Measurements from ENCODE around the gene AEN.

Gene AEN

DNA sequence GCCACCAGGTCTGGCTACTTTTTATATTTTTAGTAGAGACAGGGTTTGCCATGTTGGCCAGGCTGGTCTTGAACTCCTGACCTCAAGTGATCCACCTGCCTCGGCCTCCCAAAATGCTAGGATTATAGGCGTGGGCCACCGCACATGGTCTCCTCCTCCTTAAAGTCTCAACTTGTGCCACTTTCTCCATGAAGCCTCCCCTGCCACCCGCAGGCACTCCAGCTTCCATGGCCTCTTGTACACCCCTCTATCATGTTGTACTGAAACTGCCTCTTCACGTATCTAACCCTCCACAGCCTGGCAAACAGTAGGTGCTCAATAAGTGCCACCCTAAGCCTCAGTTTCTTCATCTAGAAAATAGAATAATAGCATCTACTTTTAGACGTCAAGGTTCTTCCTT, 57.6 kb downstream of the AEN start:
- H3K9ac ChIP-seq (ENCODE audit: low read depth, low read length, poor library complexity, severe bottlenecking), result no peak overlapping the region
- no peaks in the 10 kb centered on the region for H3K4me1 ChIP-seq (ENCODE audit: insufficient read depth, low read length, poor library complexity, severe bottlenecking)
- no peaks in the 10 kb centered on the region for H3K9me2 ChIP-seq (replicated peaks; ENCODE audit: low read depth, low read length)
- H3K4me2 ChIP-seq (ENCODE audit: low read depth, low read length, poor library complexity, severe bottlenecking), result no peak overlapping the region
- H3K36me3 ChIP-seq (ENCODE audit: insufficient read depth, low read length), result no peaks in the 10 kb centered on the region
- no peak overlapping the region for H2AFZ ChIP-seq (ENCODE audit: low read length)
- TF ChIP-seq, protein P1, sequence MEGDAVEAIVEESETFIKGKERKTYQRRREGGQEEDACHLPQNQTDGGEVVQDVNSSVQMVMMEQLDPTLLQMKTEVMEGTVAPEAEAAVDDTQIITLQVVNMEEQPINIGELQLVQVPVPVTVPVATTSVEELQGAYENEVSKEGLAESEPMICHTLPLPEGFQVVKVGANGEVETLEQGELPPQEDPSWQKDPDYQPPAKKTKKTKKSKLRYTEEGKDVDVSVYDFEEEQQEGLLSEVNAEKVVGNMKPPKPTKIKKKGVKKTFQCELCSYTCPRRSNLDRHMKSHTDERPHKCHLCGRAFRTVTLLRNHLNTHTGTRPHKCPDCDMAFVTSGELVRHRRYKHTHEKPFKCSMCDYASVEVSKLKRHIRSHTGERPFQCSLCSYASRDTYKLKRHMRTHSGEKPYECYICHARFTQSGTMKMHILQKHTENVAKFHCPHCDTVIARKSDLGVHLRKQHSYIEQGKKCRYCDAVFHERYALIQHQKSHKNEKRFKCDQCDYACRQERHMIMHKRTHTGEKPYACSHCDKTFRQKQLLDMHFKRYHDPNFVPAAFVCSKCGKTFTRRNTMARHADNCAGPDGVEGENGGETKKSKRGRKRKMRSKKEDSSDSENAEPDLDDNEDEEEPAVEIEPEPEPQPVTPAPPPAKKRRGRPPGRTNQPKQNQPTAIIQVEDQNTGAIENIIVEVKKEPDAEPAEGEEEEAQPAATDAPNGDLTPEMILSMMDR (conservative IDR thresholded peaks at IDR 0.05; ENCODE audit: low read length), result no peak
- no peak for TF ChIP-seq EZH2phosphoT487 (IDR thresholded peaks at IDR 0.05; ENCODE audit: borderline replicate concordance)
- no peaks in the 10 kb centered on the region for H3K9me3 ChIP-seq (ENCODE audit: insufficient read depth, low read depth, low read length)
- no peak overlapping the region for H3K4me3 ChIP-seq (ENCODE audit: low read length, poor library complexity, severe bottlenecking)
- no peaks in the 10 kb centered on the region for H3K79me2 ChIP-seq (ENCODE audit: insufficient read depth, low read length)
- no peaks in the 10 kb centered on the region for H4K20me1 ChIP-seq (ENCODE audit: insufficient read depth, low read length, poor library complexity, severe bottlenecking)
- no peaks in the 10 kb centered on the region for H3F3A ChIP-seq (ENCODE audit: low read depth)
- H3K27me3 ChIP-seq (ENCODE audit: insufficient read depth, low read length, poor library complexity, severe bottlenecking), result no peaks in the 10 kb centered on the region

DNA sequence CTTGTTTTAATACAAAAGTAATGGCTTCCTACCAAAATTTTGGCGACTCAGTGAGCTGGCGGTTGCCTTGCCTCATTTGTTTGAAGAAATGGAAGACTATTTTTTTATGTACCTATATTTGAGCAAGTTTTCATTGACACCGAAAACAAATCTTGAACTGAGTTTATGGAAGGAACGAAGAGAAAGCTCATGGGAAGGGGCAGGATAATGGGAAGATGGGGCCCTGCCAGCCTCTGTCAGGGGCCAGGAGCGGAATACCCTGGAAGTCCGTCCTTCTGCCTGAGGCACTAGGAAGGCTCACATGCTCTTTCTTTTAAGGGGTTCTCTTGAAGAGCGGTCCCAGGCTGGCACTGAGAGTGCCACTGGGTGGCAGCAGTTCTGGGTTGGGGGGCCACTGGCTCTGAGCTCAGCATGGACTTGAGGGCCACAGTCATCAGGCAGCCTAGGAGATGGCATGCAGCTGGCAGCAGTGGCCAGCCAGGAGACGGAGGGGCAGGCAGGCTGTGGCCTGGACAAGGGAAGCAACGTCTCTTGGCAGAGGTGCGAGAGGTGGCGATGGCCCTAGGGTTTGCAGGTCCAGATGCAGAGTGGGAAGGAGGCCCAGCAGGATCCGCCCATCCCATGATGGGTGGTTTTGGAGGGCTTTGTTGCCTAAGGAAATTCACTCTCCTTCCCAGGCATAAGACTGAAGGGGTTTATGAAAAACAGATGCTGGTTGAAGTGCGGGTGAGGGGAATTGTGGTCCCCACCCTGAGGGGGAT, 59.3 kb downstream of the AEN start:
- Histone ChIP-seq H2AFZ (ENCODE audit: low read length) (no peak overlapping the region), H3K9ac (ENCODE audit: low read depth, low read length, poor library complexity, severe bottlenecking) (no peak overlapping the region), H3K36me3 (ENCODE audit: insufficient read depth, low read length) (no peaks in the 10 kb centered on the region), H3F3A (ENCODE audit: low read depth) (no peaks in the 10 kb centered on the region), H3K9me3 (ENCODE audit: insufficient read depth, low read depth, low read length) (no peaks in the 10 kb centered on the region), H3K79me2 (ENCODE audit: insufficient read depth, low read length) (no peaks in the 10 kb centered on the region), H3K9me2 (replicated peaks; ENCODE audit: low read depth, low read length) (no peaks in the 10 kb centered on the region), H3K4me2 (ENCODE audit: low read depth, low read length, poor library complexity, severe bottlenecking) (no peak overlapping the region), H3K4me3 (ENCODE audit: low read length, poor library complexity, severe bottlenecking) (no peak overlapping the region), H3K27me3 (ENCODE audit: insufficient read depth, low read length, poor library complexity, severe bottlenecking) (no peaks in the 10 kb centered on the region), H4K20me1 (ENCODE audit: insufficient read depth, low read length, poor library complexity, severe bottlenecking) (no peaks in the 10 kb centered on the region), H3K4me1 (ENCODE audit: insufficient read depth, low read length, poor library complexity, severe bottlenecking) (no peaks in the 10 kb centered on the region)
- no peak for TF ChIP-seq EZH2phosphoT487 (IDR thresholded peaks at IDR 0.05; ENCODE audit: borderline replicate concordance)
- TF ChIP-seq, protein P1 (conservative IDR thresholded peaks at IDR 0.05; ENCODE audit: low read length), result no peak

DNA sequence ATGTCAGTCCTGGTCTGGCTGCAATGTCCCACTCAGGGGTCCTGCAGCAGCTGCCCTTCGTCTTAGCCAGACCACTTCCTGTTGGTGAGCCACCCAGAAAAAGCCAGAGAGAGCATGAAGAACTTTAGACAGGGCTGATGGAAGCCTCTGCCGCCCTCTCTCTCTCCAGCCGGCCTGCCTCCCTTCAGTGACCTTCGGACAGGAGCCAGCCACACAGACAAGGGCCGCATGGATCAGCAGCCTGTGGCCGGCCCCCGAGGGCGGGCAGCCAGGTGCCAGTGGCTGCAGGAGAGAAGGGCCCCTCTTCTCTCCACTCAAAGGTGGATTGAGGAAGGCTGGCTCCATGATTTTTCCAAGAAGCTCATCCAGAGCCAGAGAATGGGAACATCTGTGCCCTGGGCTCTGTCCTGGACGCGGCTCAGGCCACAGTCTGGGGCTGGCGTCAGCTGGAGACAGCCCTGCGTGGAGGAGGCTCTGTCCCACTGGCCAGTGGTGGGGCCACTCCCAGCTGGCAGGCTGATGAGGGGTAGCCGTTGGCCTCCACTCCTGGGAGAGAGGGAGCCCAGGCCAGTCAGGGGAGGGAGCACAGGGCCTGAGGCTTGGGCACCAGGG, 60.6 kb downstream of the AEN start:
- Histone ChIP-seq H3K9ac (ENCODE audit: low read depth, low read length, poor library complexity, severe bottlenecking) (no peak overlapping the region), H3K79me2 (ENCODE audit: insufficient read depth, low read length) (no peaks in the 10 kb centered on the region), H3K36me3 (ENCODE audit: insufficient read depth, low read length) (no peaks in the 10 kb centered on the region), H2AFZ (ENCODE audit: low read length) (no peak overlapping the region), H3K4me1 (ENCODE audit: insufficient read depth, low read length, poor library complexity, severe bottlenecking) (no peaks in the 10 kb centered on the region), H3F3A (ENCODE audit: low read depth) (no peaks in the 10 kb centered on the region), H4K20me1 (ENCODE audit: insufficient read depth, low read length, poor library complexity, severe bottlenecking) (no peaks in the 10 kb centered on the region), H3K9me2 (replicated peaks; ENCODE audit: low read depth, low read length) (no peaks in the 10 kb centered on the region), H3K4me2 (ENCODE audit: low read depth, low read length, poor library complexity, severe bottlenecking) (no peak overlapping the region), H3K27me3 (ENCODE audit: insufficient read depth, low read length, poor library complexity, severe bottlenecking) (no peaks in the 10 kb centered on the region), H3K9me3 (ENCODE audit: insufficient read depth, low read depth, low read length) (no peaks in the 10 kb centered on the region), H3K4me3 (ENCODE audit: low read length, poor library complexity, severe bottlenecking) (no peak overlapping the region)
- TF ChIP-seq, protein P1 (conservative IDR thresholded peaks at IDR 0.05; ENCODE audit: low read length), result no peak
- no peak for TF ChIP-seq EZH2phosphoT487 (IDR thresholded peaks at IDR 0.05; ENCODE audit: borderline replicate concordance)
